22Rv1 (cell line): ENCODE measurements around the gene TNFRSF8.

ENCODE experiments used
- CTCF ChIP-seq: fragments of 450-650 bp; IDR thresholded peaks from 2 replicates; pipeline ENCODE4 v1.5.1; 2017; ENCODE audit warnings: mild to moderate bottlenecking
- ZFX ChIP-seq: fragments of 450-650 bp; IDR thresholded peaks from 2 replicates; pipeline ENCODE4 v1.6.1; 2017; ENCODE audit warnings: antibody characterized with exemption, borderline replicate concordance

GRCh38 chr1:12143631-12144155 is 80.6 kb downstream of the TNFRSF8 start:
- TF ChIP-seq CTCF, result no peak
- TF ChIP-seq ZFX, result no peak
